Measurements from ENCODE around the gene ASTN2. TPM values are rescaled to one million over a fixed set of nuclear protein-coding genes. Genes with fewer than 3 reads are reported as not detected.
"Not testable (repeated sequence)": the region's sequence is repeated elsewhere in the genome, so short reads cannot be mapped to it uniquely, and the experiment has no call there.

Gene ASTN2
- polyA plus RNA-seq, 1 donor from 2014 or later = 6.8 TPM

- Histone ChIP-seq H3K79me2 (replicated peaks; ENCODE audit: insufficient read depth, low read length) (no peaks in the 10 kb centered on the region), H4K20me1 (ENCODE audit: insufficient read depth) (no peaks in the 10 kb centered on the region), H2AFZ (ENCODE audit: low read depth, low read length) (no peak overlapping the region), H3K27me3 (ENCODE audit: insufficient read depth, low read depth, low read length) (no peaks in the 10 kb centered on the region), H3K9me2 (ENCODE audit: insufficient read depth, low read length) (no peaks in the 10 kb centered on the region), H3K9ac (ENCODE audit: low read length) (no peak overlapping the region), H3K27ac (ENCODE audit: low read length) (no peak overlapping the region), H3K9me3 (ENCODE audit: low read length) (no peaks in the 10 kb centered on the region), H3K36me3 (ENCODE audit: insufficient read depth, low read length) (no peaks in the 10 kb centered on the region), H3K4me2 (ENCODE audit: low read length) (no peak overlapping the region), H3F3A (ENCODE audit: insufficient read depth, low read length, poor library complexity, severe bottlenecking) (no peaks in the 10 kb centered on the region), H3K4me3 (ENCODE audit: low read length) (no peak overlapping the region)
- no peak for TF ChIP-seq REST (IDR thresholded peaks at IDR 0.05; ENCODE audit: borderline replicate concordance)
- TF ChIP-seq, protein P1, sequence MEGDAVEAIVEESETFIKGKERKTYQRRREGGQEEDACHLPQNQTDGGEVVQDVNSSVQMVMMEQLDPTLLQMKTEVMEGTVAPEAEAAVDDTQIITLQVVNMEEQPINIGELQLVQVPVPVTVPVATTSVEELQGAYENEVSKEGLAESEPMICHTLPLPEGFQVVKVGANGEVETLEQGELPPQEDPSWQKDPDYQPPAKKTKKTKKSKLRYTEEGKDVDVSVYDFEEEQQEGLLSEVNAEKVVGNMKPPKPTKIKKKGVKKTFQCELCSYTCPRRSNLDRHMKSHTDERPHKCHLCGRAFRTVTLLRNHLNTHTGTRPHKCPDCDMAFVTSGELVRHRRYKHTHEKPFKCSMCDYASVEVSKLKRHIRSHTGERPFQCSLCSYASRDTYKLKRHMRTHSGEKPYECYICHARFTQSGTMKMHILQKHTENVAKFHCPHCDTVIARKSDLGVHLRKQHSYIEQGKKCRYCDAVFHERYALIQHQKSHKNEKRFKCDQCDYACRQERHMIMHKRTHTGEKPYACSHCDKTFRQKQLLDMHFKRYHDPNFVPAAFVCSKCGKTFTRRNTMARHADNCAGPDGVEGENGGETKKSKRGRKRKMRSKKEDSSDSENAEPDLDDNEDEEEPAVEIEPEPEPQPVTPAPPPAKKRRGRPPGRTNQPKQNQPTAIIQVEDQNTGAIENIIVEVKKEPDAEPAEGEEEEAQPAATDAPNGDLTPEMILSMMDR (IDR thresholded peaks at IDR 0.05; ENCODE audit: poor library complexity, severe bottlenecking) = no peak
- TF ChIP-seq MXI1 (conservative IDR thresholded peaks at IDR 0.05; ENCODE audit: poor library complexity, severe bottlenecking) = no peak
- no peak for TF ChIP-seq SMC3 (conservative IDR thresholded peaks at IDR 0.05; ENCODE audit: poor library complexity)
- no peak for TF ChIP-seq RAD21 (conservative IDR thresholded peaks at IDR 0.05)
- TF ChIP-seq TAF1 (IDR thresholded peaks at IDR 0.05; ENCODE audit: low read depth) = no peak
- TF ChIP-seq EZH2 (IDR thresholded peaks at IDR 0.05; ENCODE audit: borderline replicate concordance, insufficient read depth, low read length, poor library complexity, severe bottlenecking) = no peak
- no peak for TF ChIP-seq EP300 (conservative IDR thresholded peaks at IDR 0.05; ENCODE audit: poor library complexity, severe bottlenecking)
These were observed 341.8 kb downstream of the ASTN2 start for GRCh38 chr9:117073071-117073470.

DNA sequence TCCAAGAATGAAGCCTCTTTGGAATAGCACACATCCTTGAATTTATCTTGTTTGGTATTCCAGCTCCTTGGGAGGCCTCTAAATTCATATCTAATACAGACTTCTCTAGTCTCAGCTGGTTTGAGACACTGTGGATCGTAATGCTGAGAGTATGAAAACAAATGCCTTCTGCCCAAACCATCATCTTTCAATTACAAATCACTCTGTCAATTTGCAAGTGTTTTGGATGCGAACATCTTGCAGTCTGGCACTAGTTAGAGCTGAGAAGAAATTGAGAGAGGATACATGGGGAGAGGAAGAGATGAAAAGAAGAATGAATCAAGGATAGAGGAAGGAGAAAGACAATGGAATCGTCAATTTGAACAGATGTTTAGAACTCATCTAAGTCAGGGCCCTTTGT is 342.6 kb downstream of the ASTN2 start:
- no peaks in the 10 kb centered on the region for H3K9me2 ChIP-seq (ENCODE audit: insufficient read depth, low read length)
- no peaks in the 10 kb centered on the region for H3F3A ChIP-seq (ENCODE audit: insufficient read depth, low read length, poor library complexity, severe bottlenecking)
- no peaks in the 10 kb centered on the region for H3K9me3 ChIP-seq (ENCODE audit: low read length)
- H3K27ac ChIP-seq (ENCODE audit: low read length) = no peak overlapping the region
- no peak overlapping the region for H3K4me2 ChIP-seq (ENCODE audit: low read length)
- no peaks in the 10 kb centered on the region for H3K79me2 ChIP-seq (replicated peaks; ENCODE audit: insufficient read depth, low read length)
- H4K20me1 ChIP-seq (ENCODE audit: insufficient read depth) = no peaks in the 10 kb centered on the region
- H2AFZ ChIP-seq (ENCODE audit: low read depth, low read length) = no peak overlapping the region
- no peak overlapping the region for H3K9ac ChIP-seq (ENCODE audit: low read length)
- no peak overlapping the region for H3K4me3 ChIP-seq (ENCODE audit: low read length)
- no peak for TF ChIP-seq TAF1 (IDR thresholded peaks at IDR 0.05; ENCODE audit: low read depth)
- TF ChIP-seq SMC3 (conservative IDR thresholded peaks at IDR 0.05; ENCODE audit: poor library complexity) = no peak
- TF ChIP-seq EP300 (conservative IDR thresholded peaks at IDR 0.05; ENCODE audit: poor library complexity, severe bottlenecking) = no peak
- no peak for TF ChIP-seq MXI1 (conservative IDR thresholded peaks at IDR 0.05; ENCODE audit: poor library complexity, severe bottlenecking)
- no peak for TF ChIP-seq RAD21 (conservative IDR thresholded peaks at IDR 0.05)
- no peaks in the 10 kb centered on the region for H3K36me3 ChIP-seq (ENCODE audit: insufficient read depth, low read length)
- no peaks in the 10 kb centered on the region for H3K27me3 ChIP-seq (ENCODE audit: insufficient read depth, low read depth, low read length)

- H3K36me3 ChIP-seq (ENCODE audit: insufficient read depth, low read length); H3K79me2 ChIP-seq (replicated peaks; ENCODE audit: insufficient read depth, low read length); H2AFZ ChIP-seq (ENCODE audit: low read depth, low read length); H3F3A ChIP-seq (ENCODE audit: insufficient read depth, low read length, poor library complexity, severe bottlenecking); H3K4me3 ChIP-seq (ENCODE audit: low read length); H3K27me3 ChIP-seq (ENCODE audit: insufficient read depth, low read depth, low read length); H3K4me2 ChIP-seq (ENCODE audit: low read length); H3K9me2 ChIP-seq (ENCODE audit: insufficient read depth, low read length); H3K9ac ChIP-seq (ENCODE audit: low read length); H3K9me3 ChIP-seq (ENCODE audit: low read length); H4K20me1 ChIP-seq (ENCODE audit: insufficient read depth); H3K27ac ChIP-seq (ENCODE audit: low read length): not testable (repeated sequence)
These were observed 343.1 kb downstream of the ASTN2 start for GRCh38 chr9:117071673-117072207.
